ENCODE data around the gene HIGD1C. TPM values are rescaled to one million over a fixed set of nuclear protein-coding genes. Genes with fewer than 3 reads are reported as not detected.
A peak's percentile ranks its signal among the peaks of the same experiment; 100 is the strongest.
"Not testable (repeated sequence)": the region's sequence is repeated elsewhere in the genome, so short reads cannot be mapped to it uniquely, and the experiment has no call there.

HIGD1C gene
- total RNA-seq (not detected), polyA plus RNA-seq (not detected)

GRCh38 chr12:50952510-50952909, at the start of gene HIGD1C:
Gene HIGD1C, plus strand, starts transcription at chr12:50952544. Its CDS starts 1,455 bp downstream, at chr12:50953999.
- Histone ChIP-seq H3K27ac (ENCODE audit: low read depth in 1 of 2, low read length in 2 of 2) (no peak within 1 kb of the TSS), H3K4me1 (ENCODE audit: control insufficient read depth in 4 of 4, insufficient read depth in 4 of 4, low read length in 3 of 4) (no peaks in the 10 kb centered on the region), H3K4me3 (ENCODE audit: low read depth in 1 of 3, low read length in 3 of 3) (no peak within 1 kb of the TSS), H3K27me3 (ENCODE audit: control insufficient read depth in 4 of 4, insufficient read depth in 4 of 4, low read length in 3 of 4) (no peaks in the 10 kb centered on the region), H3K9ac (ENCODE audit: low read depth in 1 of 2, low read length in 2 of 2) (no peak within 1 kb of the TSS), H3K36me3 (ENCODE audit: control insufficient read depth in 4 of 4, insufficient read depth in 3 of 4, low read depth in 1 of 4, low read length in 3 of 4) (no peaks in the 10 kb centered on the region), H3K9me3 (ENCODE audit: control insufficient read depth in 4 of 4, low read length in 3 of 4) (no peaks in the 10 kb centered on the region)
- DNase-seq (ENCODE audit: low spot score), result no peak
- TF ChIP-seq REST (IDR thresholded peaks at IDR 0.05) (no peak), YY1 (IDR thresholded peaks at IDR 0.05) (no peak), RXRA (IDR thresholded peaks at IDR 0.05) (no peak), MAX (IDR thresholded peaks at IDR 0.05) (no peak), CTCF (IDR thresholded peaks at IDR 0.05; ENCODE audit: low read depth, low read length, missing input control) (no peak), SP1 (IDR thresholded peaks at IDR 0.05) (no peak)
- WGBS, result 96% methylated on average over 19 of the region's 19 CpGs

GRCh38 chr12:50908479-50908878, 43.9 kb upstream of the HIGD1C start:
- not testable (repeated sequence) for H3K9ac ChIP-seq (ENCODE audit: low read depth in 1 of 2, low read length in 2 of 2); H3K9me3 ChIP-seq (ENCODE audit: control insufficient read depth in 4 of 4, low read length in 3 of 4); H3K27ac ChIP-seq (ENCODE audit: low read depth in 1 of 2, low read length in 2 of 2); DNase-seq (ENCODE audit: low spot score); H3K36me3 ChIP-seq (ENCODE audit: control insufficient read depth in 4 of 4, insufficient read depth in 3 of 4, low read depth in 1 of 4, low read length in 3 of 4); H3K27me3 ChIP-seq (ENCODE audit: control insufficient read depth in 4 of 4, insufficient read depth in 4 of 4, low read length in 3 of 4); H3K4me3 ChIP-seq (ENCODE audit: low read depth in 1 of 3, low read length in 3 of 3); H3K4me1 ChIP-seq (ENCODE audit: control insufficient read depth in 4 of 4, insufficient read depth in 4 of 4, low read length in 3 of 4)
- 34% methylated on average over 5 of the region's 5 CpGs for WGBS
- peak; percentile 78 to 86 for TF ChIP-seq HNF4A (conservative IDR thresholded peaks at IDR 0.05)
- TF ChIP-seq HNF4G (IDR thresholded peaks at IDR 0.05), result peak; percentile 46
- peak; percentile 74 for TF ChIP-seq SP1 (IDR thresholded peaks at IDR 0.05)
- peak; percentile 34 for TF ChIP-seq YY1 (IDR thresholded peaks at IDR 0.05)
- TF ChIP-seq RAD21 (IDR thresholded peaks at IDR 0.05), result peak in 1 of 2 donors; percentile 9

- not testable (repeated sequence) for H3K9ac ChIP-seq (ENCODE audit: low read depth in 1 of 2, low read length in 2 of 2); H3K27me3 ChIP-seq (ENCODE audit: control insufficient read depth in 4 of 4, insufficient read depth in 4 of 4, low read length in 3 of 4); H3K36me3 ChIP-seq (ENCODE audit: control insufficient read depth in 4 of 4, insufficient read depth in 3 of 4, low read depth in 1 of 4, low read length in 3 of 4); H3K4me3 ChIP-seq (ENCODE audit: low read depth in 1 of 3, low read length in 3 of 3); H3K4me1 ChIP-seq (ENCODE audit: control insufficient read depth in 4 of 4, insufficient read depth in 4 of 4, low read length in 3 of 4); H3K27ac ChIP-seq (ENCODE audit: low read depth in 1 of 2, low read length in 2 of 2); DNase-seq (ENCODE audit: low spot score)
- peaks cover 6 to 16% (median 9%) of the 10 kb centered on the region in 4 donors for H3K9me3 ChIP-seq (ENCODE audit: control insufficient read depth in 4 of 4, low read length in 3 of 4)
- WGBS, result 84% methylated on average over 6 of the region's 6 CpGs
Observed at GRCh38 chr12:50912361-50912760, 40.0 kb upstream of the HIGD1C start.
